Upper lobe of left lung (tissue), 6 donors: ENCODE results near the gene MRPL55. TPM values are rescaled to one million over a fixed set of nuclear protein-coding genes. Genes with fewer than 3 reads are reported as not detected.

Experiments used
- ATAC-seq, 2 donors: fragments of 200-7000 bp; cut with Tn5 transposase; one replicate each; pipeline ENCODE4 v1.9.1; 2022; ENCODE audit warnings: mild to moderate bottlenecking in 2 of 2, moderate library complexity in 2 of 2; ENCODE audit not compliant: low FRiP score in 2 of 2
- DNase-seq, 2 donors: peaks; one replicate each; pipeline ENCODE4 v3.0.0-alpha.2; 2019 to 2020
- H3K27ac ChIP-seq, 4 donors: fragments of 200-600 bp; sonication (generic); one replicate each; pipeline ENCODE4 v1.5.1; 2016 to 2019
- H3K27me3 ChIP-seq, 4 donors: fragments of 200-600 bp; sonication (generic); one replicate each; pipeline ENCODE4 v1.5.1; 2017 to 2019
- H3K36me3 ChIP-seq, 4 donors: fragments of 200-600 bp; sonication (generic); one replicate each; pipeline ENCODE4 v1.5.1; 2016 to 2019
- H3K4me1 ChIP-seq, 4 donors: fragments of 200-600 bp; sonication (generic); one replicate each; pipeline ENCODE4 v1.5.1; 2018 to 2019
- H3K4me3 ChIP-seq, 4 donors: fragments of 200-600 bp; sonication (generic); one replicate each; pipeline ENCODE4 v1.5.1; 2017 to 2019; ENCODE audit warnings: mild to moderate bottlenecking in 2 of 4, moderate library complexity in 1 of 4
- H3K9me3 ChIP-seq, 4 donors: fragments of 200-600 bp; sonication (generic); one replicate each; pipeline ENCODE4 v1.5.1; 2018 to 2019
- CTCF ChIP-seq, 6 experiments: fragments of 450-650 bp in 4 of 6; fragments of 200-600 bp in 2 of 6; sonication (generic) in 2 of 6; IDR thresholded peaks; one replicate each; pipeline ENCODE4 v1.5.1; 2016 to 2019; ENCODE audit warnings: antibody characterized with exemption in 6 of 6
- EP300 ChIP-seq, 4 donors: sonication (generic); formaldehyde crosslinking; IDR thresholded peaks; one replicate each; pipeline ENCODE4 v1.5.1; 2017; ENCODE audit warnings: antibody characterized with exemption in 4 of 4, control low read depth in 2 of 4
- POLR2A ChIP-seq, 4 donors: fragments of 450-650 bp; IDR thresholded peaks; one replicate each; pipeline ENCODE4 v1.5.1; 2016 to 2017; ENCODE audit warnings: antibody characterized with exemption in 4 of 4, mild to moderate bottlenecking in 2 of 4
- POLR2AphosphoS5 ChIP-seq, 2 donors: sonication (generic); formaldehyde crosslinking; IDR thresholded peaks; one replicate each; pipeline ENCODE4 v1.5.1; 2017; ENCODE audit warnings: antibody characterized with exemption in 2 of 2
- WGBS, 2 donors: methylation state at CpG; one replicate each; pipeline ENCODE4 v1.1.5; 2017 to 2018; 5-methylcytosine and 5-hydroxymethylcytosine counted together
- total RNA-seq, 6 donors: library from RNA; depleted of rRNA in 4 of 6; stranded (reverse); fragments of >200 nt in 4 of 6; gene quantifications; one replicate each; pipeline versions ENCODE4 v1.1.0 to v1.2.1, GENCODE V29; 2016 to 2021
- donor health status: DM: no; HTN: no; CAD: no; lungs with moderate emphysema.
- donor health status: DM: no; HTN: yes; CAD: no; lungs with severe emphysema.

The MRPL55 gene
- total RNA-seq, 6 donors from 2014 or later, result 42.4 to 161 (median 60.1) TPM

DNA sequence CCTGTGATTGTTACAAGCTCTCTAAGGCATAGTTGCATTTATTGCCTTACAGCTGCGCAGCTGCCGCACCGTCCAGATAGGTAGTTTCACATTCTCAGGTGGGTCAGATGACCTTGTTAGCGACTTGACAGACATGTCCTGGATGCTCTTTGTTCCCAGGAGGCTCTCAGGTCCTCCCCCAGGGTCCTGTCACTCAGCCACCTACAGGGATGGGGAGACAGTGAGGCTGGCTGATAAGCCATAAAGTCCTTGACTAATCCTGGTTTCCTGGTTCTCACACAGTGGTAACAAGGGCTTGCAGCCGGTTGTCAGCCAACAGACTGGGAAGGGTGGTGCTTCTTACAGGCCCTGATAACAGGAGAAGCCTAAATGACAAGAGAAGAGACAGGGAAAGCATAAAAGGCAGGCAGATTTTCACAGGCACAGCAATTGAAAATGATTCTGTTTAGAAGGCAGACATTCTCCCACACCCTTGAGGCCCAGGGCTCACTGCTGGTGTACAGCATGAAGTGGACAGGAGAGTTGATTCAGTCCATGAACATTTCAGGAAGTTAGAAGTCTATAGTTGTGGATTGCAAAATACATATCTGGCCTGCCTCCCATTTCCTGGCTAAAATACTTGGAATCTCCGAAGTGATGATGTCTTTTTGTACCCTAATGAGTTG lies 23.7 kb downstream of the MRPL55 start:
- Histone ChIP-seq H3K27ac (peak overlapping the region; percentile 99 to 100 (median 99)), H3K4me1 (peaks cover 73 to 83% (median 78%) of the 10 kb centered on the region in 4 donors), H3K36me3 (peaks cover 0 to 8% (median 5%) of the 10 kb centered on the region in 4 donors), H3K27me3 (no peaks in the 10 kb centered on the region), H3K9me3 (no peaks in the 10 kb centered on the region), H3K4me3 (peak overlapping the region in 3 of 4 donors; percentile 9 to 83 (median 75))
- WGBS, 2 donors, result 47 to 49% methylated on average over 6 of the region's 6 CpGs
- TF ChIP-seq POLR2AphosphoS5 (IDR thresholded peaks at IDR 0.05), result peak in 1 of 2 donors; percentile 44
- peak in 1 of 4 donors; percentile 31 for TF ChIP-seq EP300 (IDR thresholded peaks at IDR 0.05)
- TF ChIP-seq CTCF (IDR thresholded peaks at IDR 0.05), result no peak
- no peak for TF ChIP-seq POLR2A (IDR thresholded peaks at IDR 0.05)
- DNase-seq, result peak in 1 of 2 donors; percentile 63
- ATAC-seq, result peak in 1 of 2 donors; percentile 18

GRCh38 chr1:228084797-228085196 lies 24.3 kb downstream of the MRPL55 start:
- H3K27ac ChIP-seq, result peak overlapping the region; percentile 99 to 100 (median 99)
- peak overlapping the region; percentile 9 to 83 (median 45) for H3K4me3 ChIP-seq
- no peaks in the 10 kb centered on the region for H3K27me3 ChIP-seq
- DNase-seq, result no peak
- 37 to 46% methylated on average over 5 of the region's 5 CpGs for WGBS, 2 donors
- TF ChIP-seq POLR2AphosphoS5 (IDR thresholded peaks at IDR 0.05) (no peak), POLR2A (IDR thresholded peaks at IDR 0.05) (no peak)
- H3K4me1 ChIP-seq, result peaks cover 67 to 77% (median 72%) of the 10 kb centered on the region in 4 donors
- ATAC-seq, result no peak
- H3K36me3 ChIP-seq, result peaks cover 0 to 8% (median 5%) of the 10 kb centered on the region in 4 donors
- H3K9me3 ChIP-seq, result no peaks in the 10 kb centered on the region

- peaks cover 62 to 72% (median 68%) of the 10 kb centered on the region in 4 donors for H3K4me1 ChIP-seq
- H3K27ac ChIP-seq, result peak overlapping the region; percentile 99 to 100 (median 99)
- H3K27me3 ChIP-seq, result no peaks in the 10 kb centered on the region
- ATAC-seq (peak in 1 of 2 donors; percentile 40), DNase-seq (peak in 1 of 2 donors; percentile 47)
- TF ChIP-seq POLR2A (IDR thresholded peaks at IDR 0.05) (peak in 1 of 4 donors; percentile 25), POLR2AphosphoS5 (IDR thresholded peaks at IDR 0.05) (peak; percentile 55 to 68), EP300 (IDR thresholded peaks at IDR 0.05) (no peak)
- peak overlapping the region; percentile 67 to 93 (median 79) for H3K4me3 ChIP-seq
- peaks cover 0 to 8% (median 5%) of the 10 kb centered on the region in 4 donors for H3K36me3 ChIP-seq
- WGBS, 2 donors, result 9 to 13% methylated on average over 3 of the region's 3 CpGs
- no peaks in the 10 kb centered on the region for H3K9me3 ChIP-seq
Observed at GRCh38 chr1:228084325-228084724, 24.8 kb downstream of the MRPL55 start.

- peak in 1 of 2 donors; percentile 27 for ATAC-seq
- Histone ChIP-seq H3K4me1 (peaks cover 58 to 68% (median 63%) of the 10 kb centered on the region in 4 donors), H3K27ac (peak overlapping the region; percentile 99 to 100 (median 99)), H3K4me3 (peak overlapping the region; percentile 67 to 93 (median 79)), H3K9me3 (no peaks in the 10 kb centered on the region), H3K27me3 (no peaks in the 10 kb centered on the region), H3K36me3 (peaks cover 0 to 4% (median 2%) of the 10 kb centered on the region in 4 donors)
- TF ChIP-seq POLR2A (IDR thresholded peaks at IDR 0.05) (peak in 1 of 4 donors; percentile 54), POLR2AphosphoS5 (IDR thresholded peaks at IDR 0.05) (peak in 1 of 2 donors; percentile 7), CTCF (IDR thresholded peaks at IDR 0.05) (no peak)
- WGBS, 2 donors, result 2 to 9% methylated on average over 3 to 17 of the region's 17 CpGs
- DNase-seq, result peak; percentile 36 to 46
Observed at GRCh38 chr1:228083871-228084278, 25.2 kb downstream of the MRPL55 start.

GRCh38 chr1:228082918-228083870 lies 25.9 kb downstream of the MRPL55 start:
- DNase-seq, result peak; percentile 57 to 81
- H3K36me3 ChIP-seq, result no peaks in the 10 kb centered on the region
- ATAC-seq, result peak in 1 of 2 donors; percentile 33
- 3% methylated on average over 32 of the region's 79 CpGs; no CpG with 5 or more reads in 1 of the 2 donors for whole genome bisulfite sequencing, 2 donors
- H3K4me3 ChIP-seq, result peak overlapping the region; percentile 67 to 93 (median 79)
- H3K27ac ChIP-seq, result peak overlapping the region; percentile 99 to 100 (median 99)
- no peak for TF ChIP-seq EP300 (IDR thresholded peaks at IDR 0.05)
- peak in 1 of 4 donors; percentile 12 for TF ChIP-seq POLR2A (IDR thresholded peaks at IDR 0.05)
- TF ChIP-seq POLR2AphosphoS5 (IDR thresholded peaks at IDR 0.05), result no peak
- no peak for TF ChIP-seq CTCF (IDR thresholded peaks at IDR 0.05)
- H3K9me3 ChIP-seq, result no peaks in the 10 kb centered on the region
- no peaks in the 10 kb centered on the region for H3K27me3 ChIP-seq
- H3K4me1 ChIP-seq, result peaks cover 51 to 61% (median 56%) of the 10 kb centered on the region in 4 donors
